DOHH2 (cell line): ENCODE measurements around the gene C1QTNF1.

Source experiments
- H3F3A ChIP-seq: fragments of 200-600 bp; sonication (generic), shearing (Covaris generic); 2 replicates; pipeline ENCODE4 v1.6.0; 2016; ENCODE audit warnings: antibody characterized with exemption, mild to moderate bottlenecking; ENCODE audit not compliant: control insufficient read depth, insufficient read depth
- H3K27ac ChIP-seq: fragments of 200-600 bp; sonication (generic); 2 replicates; pipeline ENCODE4 v1.5.1; 2014; ENCODE audit warnings: low read depth, mild to moderate bottlenecking, low read length, moderate library complexity
- H3K27me3 ChIP-seq: fragments of 200-600 bp; sonication (generic); 2 replicates; pipeline ENCODE4 v1.6.1; 2014; ENCODE audit warnings: mild to moderate bottlenecking, low read length, mixed read lengths; ENCODE audit not compliant: control insufficient read depth
- H3K36me3 ChIP-seq: fragments of 200-600 bp; sonication (generic); 2 replicates; pipeline ENCODE4 v1.6.1; 2014; ENCODE audit warnings: mild to moderate bottlenecking, low read length, moderate library complexity, mixed read lengths; ENCODE audit not compliant: control insufficient read depth
- H3K4me1 ChIP-seq: fragments of 200-600 bp; sonication (generic); 2 replicates; pipeline ENCODE4 v1.6.1; 2014; ENCODE audit warnings: mild to moderate bottlenecking, low read length, mixed read lengths; ENCODE audit not compliant: control insufficient read depth
- H3K4me2 ChIP-seq: fragments of 200-600 bp; sonication (generic); 2 replicates; pipeline ENCODE4 v1.6.0; 2014; ENCODE audit warnings: mild to moderate bottlenecking, low read length, moderate library complexity
- H3K4me3 ChIP-seq: fragments of 200-600 bp; sonication (generic); 2 replicates; pipeline ENCODE4 v1.5.1; 2014; ENCODE audit warnings: mild to moderate bottlenecking, low read length, mixed read lengths
- H3K79me2 ChIP-seq: fragments of 200-600 bp; sonication (generic); 2 replicates; pipeline ENCODE4 v1.6.1; 2014; ENCODE audit warnings: mild to moderate bottlenecking, low read length, mixed read lengths; ENCODE audit not compliant: control insufficient read depth
- H3K9me2 ChIP-seq: fragments of 200-600 bp; sonication (generic); replicated peaks from 2 replicates; pipeline ENCODE4 v1.6.1; 2014; ENCODE audit warnings: mild to moderate bottlenecking, low read length, mixed read lengths; ENCODE audit not compliant: control insufficient read depth
- H3K9me3 ChIP-seq: fragments of 200-600 bp; sonication (generic); 2 replicates; pipeline ENCODE4 v1.6.1; 2014; ENCODE audit warnings: antibody characterized with exemption, low read length, mixed read lengths; ENCODE audit not compliant: control insufficient read depth, insufficient read depth
- H4K20me1 ChIP-seq: fragments of 200-600 bp; sonication (generic); 2 replicates; pipeline ENCODE4 v1.6.0; 2014; ENCODE audit warnings: low read depth, mild to moderate bottlenecking, antibody characterized with exemption, low read length, moderate library complexity; ENCODE audit not compliant: control insufficient read depth, insufficient read depth
- EZH2phosphoT487 ChIP-seq: fragments of 200-600 bp; sonication (generic); IDR thresholded peaks from 2 replicates; pipeline ENCODE4 v1.6.1; 2017; ENCODE audit warnings: borderline replicate concordance, mild to moderate bottlenecking, antibody characterized with exemption, low read length, moderate library complexity, mixed read lengths
- TF ChIP-seq, protein P1 (sequence below): fragments of 200-600 bp; sonication (generic); IDR thresholded peaks from one replicate; pipeline ENCODE4 v1.5.1; 2014; ENCODE audit warnings: antibody characterized with exemption, mild to moderate bottlenecking, low read depth, low read length; ENCODE audit not compliant: poor library complexity, severe bottlenecking

C1QTNF1 gene

DNA sequence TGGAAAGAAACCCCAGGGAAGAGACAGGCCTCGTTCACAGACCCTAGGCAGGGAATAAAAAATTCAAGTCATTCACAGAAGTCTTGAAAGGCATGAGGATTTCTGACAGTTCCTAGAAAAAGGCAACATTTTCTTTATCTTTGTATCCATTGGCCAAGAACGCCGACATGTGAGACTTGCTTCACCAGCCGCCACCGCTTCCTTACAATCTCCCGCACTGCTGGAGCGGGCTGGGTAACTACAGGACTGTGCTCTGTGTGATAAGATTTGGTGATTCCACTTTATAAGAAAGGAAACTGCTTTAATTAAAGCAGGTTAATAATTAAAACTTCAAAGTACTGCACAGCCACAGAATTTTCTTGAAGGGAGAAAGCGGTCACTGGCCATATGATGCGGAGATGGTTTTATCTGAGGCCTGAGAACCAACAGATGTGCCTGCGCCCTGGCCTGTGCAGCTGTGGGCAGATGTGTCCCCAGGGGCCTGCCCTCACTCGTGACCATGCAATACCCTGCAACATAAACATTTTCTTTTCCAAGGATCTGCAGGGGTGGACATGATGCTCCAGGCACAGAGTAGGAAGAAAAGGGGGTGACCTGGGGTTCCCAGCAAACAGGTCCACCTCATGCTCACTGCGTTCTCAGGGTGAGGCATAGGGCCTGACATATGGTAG is 31.3 kb upstream of the C1QTNF1 start:
- Histone ChIP-seq H4K20me1 (peaks cover 4% of the 10 kb centered on the region; the same call in 1 of the 2 replicates), H3K27me3 (no peaks in the 10 kb centered on the region), H3K36me3 (peaks cover 51% of the 10 kb centered on the region), H3F3A (no peaks in the 10 kb centered on the region), H3K4me1 (0 out of 2 replicates have a peak, but pooled peaks cover under 1% of the 10 kb centered on the region), H3K9me3 (no peaks in the 10 kb centered on the region), H3K9me2 (no peaks in the 10 kb centered on the region), H3K79me2 (peaks cover 3% of the 10 kb centered on the region; the same call in 1 of the 2 replicates), H3K4me2 (no peak overlapping the region), H3K4me3 (no peak overlapping the region), H3K27ac (no peak overlapping the region)
- no peak for TF ChIP-seq EZH2phosphoT487
- TF ChIP-seq, protein P1, sequence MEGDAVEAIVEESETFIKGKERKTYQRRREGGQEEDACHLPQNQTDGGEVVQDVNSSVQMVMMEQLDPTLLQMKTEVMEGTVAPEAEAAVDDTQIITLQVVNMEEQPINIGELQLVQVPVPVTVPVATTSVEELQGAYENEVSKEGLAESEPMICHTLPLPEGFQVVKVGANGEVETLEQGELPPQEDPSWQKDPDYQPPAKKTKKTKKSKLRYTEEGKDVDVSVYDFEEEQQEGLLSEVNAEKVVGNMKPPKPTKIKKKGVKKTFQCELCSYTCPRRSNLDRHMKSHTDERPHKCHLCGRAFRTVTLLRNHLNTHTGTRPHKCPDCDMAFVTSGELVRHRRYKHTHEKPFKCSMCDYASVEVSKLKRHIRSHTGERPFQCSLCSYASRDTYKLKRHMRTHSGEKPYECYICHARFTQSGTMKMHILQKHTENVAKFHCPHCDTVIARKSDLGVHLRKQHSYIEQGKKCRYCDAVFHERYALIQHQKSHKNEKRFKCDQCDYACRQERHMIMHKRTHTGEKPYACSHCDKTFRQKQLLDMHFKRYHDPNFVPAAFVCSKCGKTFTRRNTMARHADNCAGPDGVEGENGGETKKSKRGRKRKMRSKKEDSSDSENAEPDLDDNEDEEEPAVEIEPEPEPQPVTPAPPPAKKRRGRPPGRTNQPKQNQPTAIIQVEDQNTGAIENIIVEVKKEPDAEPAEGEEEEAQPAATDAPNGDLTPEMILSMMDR = no peak

DNA sequence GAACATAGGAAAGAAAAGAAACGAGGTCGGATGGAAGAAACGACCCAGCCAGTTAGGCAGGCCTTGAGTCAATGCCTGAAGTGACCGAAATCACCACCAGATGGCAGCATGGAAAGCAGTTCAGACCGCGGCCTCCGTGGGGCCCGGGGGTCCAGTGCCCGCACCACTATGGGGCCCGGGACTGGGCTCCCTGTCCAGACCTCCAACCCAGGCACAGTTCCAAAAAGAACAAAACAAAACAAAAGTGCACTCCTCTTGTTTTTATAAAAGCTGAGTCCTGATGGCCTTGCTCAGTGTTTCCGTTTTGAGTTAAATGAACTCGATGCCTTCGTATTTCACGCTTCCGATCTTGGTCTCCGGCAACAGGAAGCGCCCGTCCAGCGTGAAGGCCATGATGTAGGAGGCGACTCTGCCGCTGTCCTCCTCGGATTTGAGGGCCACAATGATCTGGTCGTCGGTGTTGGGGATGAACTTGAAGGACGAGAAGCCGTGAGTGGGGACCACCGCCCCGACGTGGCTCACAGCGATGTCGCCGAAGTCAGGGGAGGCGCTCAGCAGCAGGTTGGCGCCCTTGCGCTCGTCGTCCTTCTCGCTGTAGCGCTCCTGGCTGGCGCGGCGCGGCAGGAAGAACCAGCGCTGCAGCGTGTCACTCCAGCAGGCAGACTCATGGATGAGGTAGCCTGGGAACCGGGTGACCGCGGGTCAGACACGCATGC is 30.6 kb upstream of the C1QTNF1 start:
- H3K27ac ChIP-seq = no peak overlapping the region
- no peaks in the 10 kb centered on the region for H3K27me3 ChIP-seq
- TF ChIP-seq, protein P1 = peak; percentile 83
- TF ChIP-seq EZH2phosphoT487 = no peak
- H3F3A ChIP-seq = no peaks in the 10 kb centered on the region
- H3K36me3 ChIP-seq = peaks cover 57% of the 10 kb centered on the region
- H3K4me1 ChIP-seq = no peaks in the 10 kb centered on the region
- no peaks in the 10 kb centered on the region for H3K9me3 ChIP-seq
- no peak overlapping the region for H3K4me3 ChIP-seq
- H3K79me2 ChIP-seq = peaks cover 3% of the 10 kb centered on the region; the same call in 1 of the 2 replicates
- H3K4me2 ChIP-seq = no peak overlapping the region
- H4K20me1 ChIP-seq = peaks cover 4% of the 10 kb centered on the region; the same call in 1 of the 2 replicates
- H3K9me2 ChIP-seq = no peaks in the 10 kb centered on the region

DNA sequence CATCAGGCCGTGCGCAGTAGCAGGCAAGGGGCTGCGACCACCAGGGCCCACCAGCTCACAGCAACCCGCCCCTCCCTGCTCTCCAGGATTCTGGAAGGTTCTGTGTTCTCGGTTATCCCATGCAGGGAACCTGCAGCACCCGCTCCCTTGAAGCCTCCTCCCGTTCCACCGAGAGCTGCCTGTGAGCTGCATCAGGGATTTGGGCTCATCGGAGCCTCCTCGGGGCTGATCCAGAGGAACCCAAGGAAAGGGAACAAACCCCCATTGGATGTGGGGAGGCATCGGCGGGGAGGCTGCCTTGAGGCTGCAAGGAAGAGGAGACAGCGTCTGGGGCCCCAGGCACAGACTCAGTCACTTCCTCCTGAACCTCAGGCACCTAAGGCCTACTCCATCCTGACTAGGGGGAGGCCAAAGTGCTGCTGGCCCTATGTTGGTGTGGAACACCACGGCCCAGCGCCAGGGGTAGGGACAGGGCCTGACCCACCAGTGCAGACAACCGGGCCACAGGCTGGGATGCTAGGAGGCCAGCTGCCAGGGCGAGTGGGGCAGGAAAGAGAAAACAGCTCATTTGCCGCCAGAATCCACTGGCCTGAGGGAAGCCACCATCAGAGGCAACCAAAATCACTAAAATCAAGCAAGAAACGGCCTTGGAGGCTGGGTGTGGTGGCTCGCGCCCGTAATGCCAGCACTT is 29.8 kb upstream of the C1QTNF1 start:
- H4K20me1 ChIP-seq = peaks cover 4% of the 10 kb centered on the region; the same call in 1 of the 2 replicates
- H3K27me3 ChIP-seq = no peaks in the 10 kb centered on the region
- H3K9me2 ChIP-seq = no peaks in the 10 kb centered on the region
- no peaks in the 10 kb centered on the region for H3K4me1 ChIP-seq
- H3K27ac ChIP-seq = no peak overlapping the region
- peaks cover 3% of the 10 kb centered on the region; the same call in 1 of the 2 replicates for H3K79me2 ChIP-seq
- no peak overlapping the region for H3K4me2 ChIP-seq
- no peaks in the 10 kb centered on the region for H3F3A ChIP-seq
- TF ChIP-seq, protein P1 = no peak
- no peak for TF ChIP-seq EZH2phosphoT487
- H3K4me3 ChIP-seq = no peak overlapping the region
- no peaks in the 10 kb centered on the region for H3K9me3 ChIP-seq
- peaks cover 60% of the 10 kb centered on the region for H3K36me3 ChIP-seq
